Thyroid gland (tissue), 4 donors: ENCODE measurements around the gene CATSPER1. TPM values are rescaled to one million over a fixed set of nuclear protein-coding genes. Genes with fewer than 3 reads are reported as not detected.
A peak's percentile ranks its signal among the peaks of the same experiment; 100 is the strongest.

Source experiments
- DNase-seq, 2 donors: peaks; one replicate each; pipeline ENCODE4 v3.0.0-alpha.2; 2019
- H3K27ac ChIP-seq, 3 donors: fragments of 200-600 bp; sonication (generic); 1 replicate in 2 of 3; 2 replicates in 1 of 3; pipeline ENCODE4 v1.5.1; 2016 to 2019; ENCODE audit warnings: mild to moderate bottlenecking in 1 of 3, moderate library complexity in 1 of 3
- H3K27me3 ChIP-seq: fragments of 200-600 bp; sonication (generic); one replicate; pipeline ENCODE4 v1.5.1; 2019
- H3K36me3 ChIP-seq, 2 donors: fragments of 200-600 bp; sonication (generic); one replicate each; pipeline ENCODE4 v1.5.1; 2016 to 2019
- H3K4me1 ChIP-seq, 2 donors: fragments of 200-600 bp; sonication (generic); one replicate each; pipeline ENCODE4 v1.5.1; 2017 to 2019
- H3K4me3 ChIP-seq, 3 donors: fragments of 200-600 bp; sonication (generic); replicated peaks in 1 of 3; 1 replicate in 2 of 3; 2 replicates in 1 of 3; pipeline ENCODE4 v1.5.1; 2016; ENCODE audit warnings: mild to moderate bottlenecking in 1 of 3
- H3K9me3 ChIP-seq: fragments of 200-600 bp; sonication (generic); one replicate; pipeline ENCODE4 v1.5.1; 2017
- POLR2A ChIP-seq, 2 donors: fragments of 450-650 bp; IDR thresholded peaks; one replicate each; pipeline ENCODE4 v1.6.1; 2017; ENCODE audit warnings: antibody characterized with exemption in 2 of 2, mild to moderate bottlenecking in 2 of 2, moderate library complexity in 1 of 2
- WGBS, 2 donors: methylation state at CpG; one replicate each; pipeline ENCODE4 v1.1.5; 2017; 5-methylcytosine and 5-hydroxymethylcytosine counted together
- intact Hi-C: fragments of 100-400 bp; cut with DNase I; formaldehyde crosslinking; loops from one replicate; pipeline ENCODE4 v1.15.1; 2023
- total RNA-seq, 4 donors: library from RNA; depleted of rRNA; stranded (reverse); fragments of >200 nt; gene quantifications; one replicate each; pipeline ENCODE4 v1.2.3, GENCODE V29; 2016
- TF ChIP-seq, protein P1 (sequence below), 6 experiments: fragments of 200-600 bp in 3 of 6; fragments of 450-650 bp in 3 of 6; sonication (generic) in 3 of 6; IDR thresholded peaks; one replicate each; pipeline ENCODE4 v1.5.1; 2016 to 2019; ENCODE audit warnings: antibody characterized with exemption in 6 of 6, mild to moderate bottlenecking in 2 of 6, inconsistent platforms in 1 of 6, moderate library complexity in 1 of 6

CATSPER1 gene
- total RNA-seq, 4 donors from 2014 or later, result not detected

DNA sequence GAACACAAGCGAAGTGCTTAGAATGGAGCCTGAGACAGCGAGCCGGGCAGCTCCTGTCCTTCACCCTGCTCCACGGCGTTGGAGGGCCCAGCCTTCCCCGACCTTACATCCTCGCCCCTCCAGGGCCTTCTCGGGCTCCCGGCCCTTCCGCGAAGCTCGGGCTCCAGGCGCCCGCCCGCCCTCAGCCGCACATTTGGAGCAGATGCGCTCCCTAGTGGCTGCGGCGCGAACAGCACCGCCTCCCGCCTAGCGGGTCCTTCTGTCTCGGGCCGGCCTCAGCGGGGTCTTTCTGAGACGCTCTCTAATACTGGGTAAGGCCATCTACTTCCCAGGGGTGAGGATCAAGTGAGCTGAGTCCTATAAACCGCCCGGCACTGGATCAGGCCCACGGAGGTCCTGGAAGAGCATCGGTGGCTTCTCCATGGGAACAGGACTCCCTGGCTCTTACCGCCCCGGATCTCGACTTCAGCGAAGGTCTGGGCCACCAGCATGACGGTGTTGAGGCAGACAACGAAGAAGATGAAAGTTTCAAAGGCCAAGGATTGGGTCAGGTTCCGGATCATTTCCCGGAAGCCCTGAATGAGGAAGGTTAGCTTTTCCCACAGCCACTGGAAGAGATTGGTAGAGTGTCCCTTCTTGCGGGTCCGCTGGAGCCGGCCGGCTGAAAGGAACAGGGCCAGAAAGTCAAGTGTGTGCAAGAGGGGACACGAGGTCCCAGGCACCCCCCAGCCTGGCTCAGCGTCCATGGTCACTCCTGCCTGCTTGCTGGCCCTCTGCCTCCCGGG, 3.7 kb downstream of the CATSPER1 start:
- intact Hi-C loops, result no loop called here
- H3K36me3 ChIP-seq, result no peaks in the 10 kb centered on the region
- H3K27me3 ChIP-seq, result no peaks in the 10 kb centered on the region
- WGBS, 2 donors, result 20 to 27% methylated on average over 34 to 39 of the region's 46 CpGs
- peaks cover 0 to 9% of the 10 kb centered on the region in 2 donors for H3K4me1 ChIP-seq
- H3K9me3 ChIP-seq, result no peaks in the 10 kb centered on the region
- H3K27ac ChIP-seq, result no peak overlapping the region
- H3K4me3 ChIP-seq, result no peak overlapping the region
- peak; percentile 69 to 75 for DNase-seq
- no peak for TF ChIP-seq POLR2A (IDR thresholded peaks at IDR 0.05)
- TF ChIP-seq, protein P1, sequence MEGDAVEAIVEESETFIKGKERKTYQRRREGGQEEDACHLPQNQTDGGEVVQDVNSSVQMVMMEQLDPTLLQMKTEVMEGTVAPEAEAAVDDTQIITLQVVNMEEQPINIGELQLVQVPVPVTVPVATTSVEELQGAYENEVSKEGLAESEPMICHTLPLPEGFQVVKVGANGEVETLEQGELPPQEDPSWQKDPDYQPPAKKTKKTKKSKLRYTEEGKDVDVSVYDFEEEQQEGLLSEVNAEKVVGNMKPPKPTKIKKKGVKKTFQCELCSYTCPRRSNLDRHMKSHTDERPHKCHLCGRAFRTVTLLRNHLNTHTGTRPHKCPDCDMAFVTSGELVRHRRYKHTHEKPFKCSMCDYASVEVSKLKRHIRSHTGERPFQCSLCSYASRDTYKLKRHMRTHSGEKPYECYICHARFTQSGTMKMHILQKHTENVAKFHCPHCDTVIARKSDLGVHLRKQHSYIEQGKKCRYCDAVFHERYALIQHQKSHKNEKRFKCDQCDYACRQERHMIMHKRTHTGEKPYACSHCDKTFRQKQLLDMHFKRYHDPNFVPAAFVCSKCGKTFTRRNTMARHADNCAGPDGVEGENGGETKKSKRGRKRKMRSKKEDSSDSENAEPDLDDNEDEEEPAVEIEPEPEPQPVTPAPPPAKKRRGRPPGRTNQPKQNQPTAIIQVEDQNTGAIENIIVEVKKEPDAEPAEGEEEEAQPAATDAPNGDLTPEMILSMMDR (IDR thresholded peaks at IDR 0.05), result peak; percentile 84 to 99 (median 96)

GRCh38 chr11:66020618-66021357, 5.5 kb downstream of the CATSPER1 start:
- TF ChIP-seq POLR2A (IDR thresholded peaks at IDR 0.05), result no peak
- TF ChIP-seq, protein P1 (IDR thresholded peaks at IDR 0.05), result no peak
- Histone ChIP-seq H3K9me3 (no peaks in the 10 kb centered on the region), H3K27me3 (no peaks in the 10 kb centered on the region), H3K4me3 (no peak overlapping the region), H3K36me3 (no peaks in the 10 kb centered on the region), H3K4me1 (peaks cover 0 to 9% of the 10 kb centered on the region in 2 donors), H3K27ac (no peak overlapping the region)
- 86 to 87% methylated on average over 17 to 20 of the region's 25 CpGs for WGBS, 2 donors
- intact Hi-C loops, result no loop called here
- DNase-seq, result no peak

- DNase-seq, result no peak
- 65 to 76% methylated on average over 8 of the region's 8 CpGs for WGBS, 2 donors
- intact Hi-C loops, result no loop called here
These were observed 6.1 kb downstream of the CATSPER1 start for GRCh38 chr11:66020212-66020611.

GRCh38 chr11:66017321-66017720, 9.0 kb downstream of the CATSPER1 start:
- intact Hi-C loops, result no loop called here
- H3K4me3 ChIP-seq, result no peak overlapping the region
- H3K27ac ChIP-seq, result no peak overlapping the region
- no peak for DNase-seq
- WGBS, 2 donors, result 76 to 77% methylated on average over 4 of the region's 4 CpGs
- TF ChIP-seq, protein P1 (IDR thresholded peaks at IDR 0.05), result no peak
- no peak for TF ChIP-seq POLR2A (IDR thresholded peaks at IDR 0.05)
- no peaks in the 10 kb centered on the region for H3K9me3 ChIP-seq
- H3K36me3 ChIP-seq, result no peaks in the 10 kb centered on the region
- H3K4me1 ChIP-seq, result peaks cover 5 to 17% of the 10 kb centered on the region in 2 donors
- no peaks in the 10 kb centered on the region for H3K27me3 ChIP-seq

More at GRCh38 chr11:66020212-66020611, 6.1 kb downstream of the CATSPER1 start:
- Histone ChIP-seq H3K4me1 (peaks cover 0 to 9% of the 10 kb centered on the region in 2 donors), H3K4me3 (no peak overlapping the region), H3K36me3 (no peaks in the 10 kb centered on the region), H3K27ac (no peak overlapping the region), H3K27me3 (no peaks in the 10 kb centered on the region), H3K9me3 (no peaks in the 10 kb centered on the region)
- no peak for TF ChIP-seq POLR2A (IDR thresholded peaks at IDR 0.05)
- TF ChIP-seq, protein P1 (IDR thresholded peaks at IDR 0.05), result no peak

GRCh38 chr11:66016793-66017177, 9.5 kb downstream of the CATSPER1 start:
- DNase-seq, result no peak
- Histone ChIP-seq H3K27ac (no peak overlapping the region), H3K4me3 (no peak overlapping the region), H3K36me3 (no peaks in the 10 kb centered on the region), H3K27me3 (no peaks in the 10 kb centered on the region), H3K4me1 (peaks cover 8 to 19% of the 10 kb centered on the region in 2 donors), H3K9me3 (no peaks in the 10 kb centered on the region)
- intact Hi-C loops, result no loop called here
- 88 to 90% methylated on average over 10 of the region's 10 CpGs for WGBS, 2 donors
- no peak for TF ChIP-seq POLR2A (IDR thresholded peaks at IDR 0.05)
- TF ChIP-seq, protein P1 (IDR thresholded peaks at IDR 0.05), result no peak
